Fibroblast of pulmonary artery (primary cell): ENCODE results near the gene TSN.
"Not testable (repeated sequence)": the region's sequence is repeated elsewhere in the genome, so short reads cannot be mapped to it uniquely, and the experiment has no call there.

Experiments used
- DNase-seq: peaks from one replicate; pipeline ENCODE4 v3.0.0-alpha.2; 2010; ENCODE audit warnings: low read depth
- H3K4me3 ChIP-seq: replicated peaks from 2 replicates; pipeline ENCODE4 v1.5.1; 2011; ENCODE audit warnings: low read depth, mild to moderate bottlenecking, control low read depth, low read length, moderate library complexity
- TF ChIP-seq, protein P1 (sequence below): IDR thresholded peaks from 2 replicates; pipeline ENCODE4 v1.5.1; 2011; ENCODE audit warnings: mild to moderate bottlenecking, control low read depth, low read length, inconsistent platforms; ENCODE audit errors: missing control alignments

The TSN gene

DNA sequence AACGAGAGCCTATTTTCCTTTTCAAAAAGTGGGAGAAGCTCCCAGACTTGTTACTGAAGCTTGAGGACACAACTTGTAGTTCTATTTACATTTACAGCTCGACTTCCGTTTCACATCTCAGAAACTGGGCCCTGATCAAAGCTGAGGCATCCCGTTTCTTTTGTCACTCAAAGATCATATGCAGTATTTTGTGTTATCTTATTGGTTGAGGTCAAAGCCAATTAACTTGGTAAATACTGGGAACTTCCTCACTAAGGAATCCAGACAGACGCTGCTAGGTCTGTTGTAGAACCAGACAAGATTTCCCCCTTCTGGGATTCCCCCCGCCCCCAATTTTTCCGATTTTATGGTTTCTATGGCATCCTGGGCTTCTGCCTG, 50.3 kb downstream of the TSN start:
- TF ChIP-seq, protein P1, sequence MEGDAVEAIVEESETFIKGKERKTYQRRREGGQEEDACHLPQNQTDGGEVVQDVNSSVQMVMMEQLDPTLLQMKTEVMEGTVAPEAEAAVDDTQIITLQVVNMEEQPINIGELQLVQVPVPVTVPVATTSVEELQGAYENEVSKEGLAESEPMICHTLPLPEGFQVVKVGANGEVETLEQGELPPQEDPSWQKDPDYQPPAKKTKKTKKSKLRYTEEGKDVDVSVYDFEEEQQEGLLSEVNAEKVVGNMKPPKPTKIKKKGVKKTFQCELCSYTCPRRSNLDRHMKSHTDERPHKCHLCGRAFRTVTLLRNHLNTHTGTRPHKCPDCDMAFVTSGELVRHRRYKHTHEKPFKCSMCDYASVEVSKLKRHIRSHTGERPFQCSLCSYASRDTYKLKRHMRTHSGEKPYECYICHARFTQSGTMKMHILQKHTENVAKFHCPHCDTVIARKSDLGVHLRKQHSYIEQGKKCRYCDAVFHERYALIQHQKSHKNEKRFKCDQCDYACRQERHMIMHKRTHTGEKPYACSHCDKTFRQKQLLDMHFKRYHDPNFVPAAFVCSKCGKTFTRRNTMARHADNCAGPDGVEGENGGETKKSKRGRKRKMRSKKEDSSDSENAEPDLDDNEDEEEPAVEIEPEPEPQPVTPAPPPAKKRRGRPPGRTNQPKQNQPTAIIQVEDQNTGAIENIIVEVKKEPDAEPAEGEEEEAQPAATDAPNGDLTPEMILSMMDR = no peak
- DNase-seq = no peak
- H3K4me3 ChIP-seq = no peak overlapping the region

DNA sequence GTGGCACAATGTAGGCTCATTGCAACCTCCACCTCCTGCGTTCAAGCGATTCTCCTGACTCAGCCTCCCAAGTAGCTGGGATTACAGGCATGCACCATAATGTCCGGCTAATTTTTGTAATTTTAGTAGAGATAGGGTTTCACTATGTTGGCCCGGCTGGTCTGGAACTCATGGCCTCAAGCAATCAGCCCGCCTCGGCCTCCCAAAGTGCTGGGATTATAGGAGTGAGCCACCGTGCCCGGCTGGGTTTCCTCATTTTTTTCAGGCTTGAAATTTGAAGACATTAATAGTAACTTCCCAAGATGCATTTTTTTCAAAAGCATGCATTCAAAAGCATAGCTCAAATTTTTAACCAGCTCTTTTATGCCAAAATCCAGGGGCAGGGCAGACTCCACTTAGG, 52.3 kb downstream of the TSN start:
- H3K4me3 ChIP-seq, DNase-seq: not testable (repeated sequence)

DNA sequence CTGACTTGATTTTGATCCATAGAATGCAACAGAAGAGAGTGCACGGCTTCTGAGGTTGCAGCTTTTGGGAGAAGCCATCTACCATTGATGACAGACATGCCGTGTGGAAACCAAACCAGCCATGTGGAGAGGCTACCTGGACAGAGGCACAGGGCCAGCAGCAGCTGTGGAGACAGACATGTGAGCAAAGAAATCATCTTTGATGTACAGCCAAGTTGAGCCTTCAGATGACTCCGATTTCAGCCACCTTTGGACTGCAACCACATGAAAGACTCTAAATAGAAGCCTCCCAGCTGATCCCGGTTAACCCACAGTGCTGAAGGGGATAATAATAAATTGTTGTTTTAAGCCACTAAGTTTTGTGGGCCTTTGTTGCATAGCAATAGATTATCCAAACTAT, 54.2 kb downstream of the TSN start:
- H3K4me3 ChIP-seq = no peak overlapping the region
- no peak for DNase-seq
- TF ChIP-seq, protein P1 = no peak

DNA sequence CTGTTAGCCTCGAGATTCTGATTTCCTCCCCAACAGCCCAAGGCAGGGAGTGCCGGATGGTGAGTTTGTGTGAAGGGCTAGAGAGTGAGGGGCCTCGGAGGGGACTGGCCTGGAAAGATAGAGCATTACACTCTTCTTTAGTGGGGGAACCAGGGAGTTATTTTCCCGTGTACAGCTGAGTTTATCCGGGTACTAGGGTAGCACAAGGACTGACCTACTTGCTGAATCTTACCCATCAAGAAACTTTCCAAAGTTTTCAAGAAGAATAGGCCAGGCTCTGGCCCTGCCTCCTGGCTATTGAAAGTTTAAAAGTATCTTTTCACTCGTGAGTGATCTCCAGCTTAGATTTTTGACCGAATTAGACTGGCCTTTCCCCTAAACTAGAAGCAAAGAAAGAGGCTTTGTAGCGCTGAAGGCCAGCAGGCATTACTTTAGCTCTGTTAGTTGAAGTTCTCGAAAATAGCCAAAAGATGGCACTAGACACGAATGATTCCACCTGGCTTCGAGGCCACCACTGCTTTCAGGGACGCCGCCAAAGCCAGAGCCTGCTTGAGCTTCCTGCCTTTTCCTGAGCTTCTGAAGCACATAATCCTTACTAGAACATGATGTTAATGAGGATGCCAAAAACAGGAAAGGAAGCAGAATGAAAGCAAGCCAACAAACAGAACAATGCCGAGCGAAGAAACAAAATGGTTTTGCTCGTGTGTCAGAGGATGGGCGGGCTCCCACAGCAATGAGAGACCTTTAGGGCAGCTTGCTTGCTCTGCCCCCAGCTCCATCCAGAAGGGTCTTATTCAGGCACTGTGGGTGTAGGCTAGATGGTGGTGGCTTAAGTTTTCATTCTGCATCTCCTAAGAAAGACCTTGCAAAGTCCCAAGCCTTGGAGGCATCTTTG, 55.8 kb downstream of the TSN start:
- H3K4me3 ChIP-seq = no peak overlapping the region
- TF ChIP-seq, protein P1 = peak; percentile 66
- DNase-seq = peak; percentile 86

DNA sequence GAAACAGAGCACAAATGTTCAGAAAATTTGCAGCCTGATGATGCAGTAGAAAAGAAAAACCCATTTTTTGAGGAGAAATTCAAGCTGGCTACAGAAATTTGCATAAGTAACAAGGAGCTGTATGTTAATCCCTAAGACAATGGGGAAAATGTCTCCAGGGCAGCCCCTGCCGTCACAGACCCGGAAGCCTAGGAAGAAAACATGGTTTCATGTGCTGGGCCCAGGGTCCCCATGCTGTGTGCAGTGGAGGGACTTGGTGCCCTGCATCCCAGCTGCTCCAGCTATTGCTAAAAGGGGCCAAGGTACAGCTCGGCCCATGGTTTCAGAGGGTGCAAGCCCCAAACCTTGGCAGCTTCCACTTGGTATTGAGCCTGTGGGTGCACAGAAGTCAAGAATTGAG, 57.6 kb downstream of the TSN start:
- DNase-seq = not testable (repeated sequence)

DNA sequence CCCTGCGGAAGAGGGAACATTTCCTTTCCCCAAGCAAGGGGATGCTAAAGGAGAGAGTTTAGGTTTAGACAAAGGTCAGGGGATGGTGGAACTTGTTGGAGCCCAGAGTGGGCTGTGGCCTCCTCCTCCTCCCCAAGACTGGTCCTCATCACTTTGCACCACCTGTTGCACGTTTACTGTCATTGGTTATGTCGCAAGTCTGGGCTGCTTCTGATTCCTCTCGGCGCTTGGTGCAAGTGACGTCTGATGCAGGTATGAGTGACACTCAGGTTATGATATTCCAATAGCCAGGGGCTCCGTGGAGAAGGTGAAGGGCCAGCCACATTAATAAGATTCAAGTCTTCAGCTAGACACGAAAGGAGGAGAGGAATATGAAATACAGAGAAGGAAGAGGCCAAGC, 59.8 kb downstream of the TSN start:
- TF ChIP-seq, protein P1 = no peak
- H3K4me3 ChIP-seq = no peak overlapping the region
- no peak for DNase-seq

More for the DNA sequence above, 57.6 kb downstream of the TSN start:
- H3K4me3 ChIP-seq = not testable (repeated sequence)

DNA sequence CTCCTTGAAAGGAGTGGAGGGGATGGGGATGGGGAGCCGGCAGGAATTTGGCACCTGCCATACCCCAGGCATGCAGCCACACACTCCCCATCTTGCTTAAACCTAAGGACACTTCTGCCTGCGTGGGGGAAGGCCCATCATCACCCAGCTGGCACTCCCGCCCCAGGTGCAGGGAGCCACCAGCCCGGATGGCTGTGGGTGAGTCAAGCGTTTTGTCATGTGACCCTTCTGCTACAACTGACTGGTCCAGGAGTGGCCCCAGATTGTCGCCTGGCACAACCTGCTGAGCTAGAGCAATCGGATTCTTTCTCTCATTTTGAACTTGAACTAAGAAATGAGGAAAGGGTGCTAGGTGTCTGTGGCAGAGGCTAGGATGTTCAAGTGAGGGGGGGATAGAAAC, 61.3 kb downstream of the TSN start:
- no peak for DNase-seq
- no peak overlapping the region for H3K4me3 ChIP-seq
- TF ChIP-seq, protein P1 = no peak

DNA sequence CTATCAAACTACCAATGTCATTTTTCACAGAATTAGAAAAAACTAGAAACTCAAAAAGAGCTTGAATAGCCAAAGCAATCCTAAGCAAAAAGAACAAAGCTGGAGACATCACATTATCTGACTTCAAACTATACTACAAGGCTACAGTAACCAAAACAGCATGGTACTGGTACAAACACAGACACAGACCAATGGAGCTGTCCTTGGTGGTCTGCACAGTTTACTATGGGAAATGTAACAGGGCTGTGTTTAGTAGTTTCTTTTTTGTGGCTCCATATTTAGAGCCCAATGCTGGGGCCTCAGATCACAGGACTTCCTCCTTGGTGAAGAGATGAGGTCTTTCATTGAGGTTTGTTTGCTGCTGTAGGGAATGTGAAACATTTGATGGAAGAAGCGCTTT, 61.9 kb downstream of the TSN start:
- not testable (repeated sequence) for DNase-seq, H3K4me3 ChIP-seq
